Brain microvascular endothelial cell (primary cell): ENCODE data around the gene CLEC3B.

Source experiments
- DNase-seq: peaks from one replicate; pipeline ENCODE4 v3.0.0-alpha.2; 2020
- H3K27ac ChIP-seq: fragments of 250-450 bp; sonication (Bioruptor Pico); 2 replicates; pipeline ENCODE4 v1.5.1; 2020; ENCODE audit warnings: mild to moderate bottlenecking, moderate library complexity
- H3K27me3 ChIP-seq: fragments of 250-450 bp; sonication (Bioruptor Pico); replicated peaks from 2 replicates; pipeline ENCODE4 v1.5.1; 2020; ENCODE audit warnings: mild to moderate bottlenecking
- H3K36me3 ChIP-seq: fragments of 250-450 bp; sonication (Bioruptor Pico); replicated peaks from 2 replicates; pipeline ENCODE4 v1.5.1; 2020; ENCODE audit warnings: mild to moderate bottlenecking
- H3K4me3 ChIP-seq: 2 replicates; pipeline ENCODE4 v1.5.1; 2011; ENCODE audit warnings: low read depth, mild to moderate bottlenecking, control low read depth, low read length, moderate library complexity
- CTCF ChIP-seq: IDR thresholded peaks from 2 replicates; pipeline ENCODE4 v1.5.1; 2011; ENCODE audit warnings: low read depth, mild to moderate bottlenecking, moderate library complexity, low read length, control low read depth, inconsistent platforms; ENCODE audit errors: missing control alignments
- in situ Hi-C: cut with HindIII; loops from 2 replicates; pipeline ENCODE4 v1.10.0; 2017; ENCODE audit warnings: low sequenced_read_pairs, low pct_ligation_motif_present

The CLEC3B gene

GRCh38 chr3:45037720-45038455 lies 11.8 kb downstream of the CLEC3B start:
- no peak overlapping the region for H3K27ac ChIP-seq
- in situ Hi-C loops = loop anchor here (25.0 kb wide), 1 partner anchor 474 kb away; no protein-coding TSS in a partner anchor

GRCh38 chr3:45041666-45042065 lies 15.6 kb downstream of the CLEC3B start:
- no peak for TF ChIP-seq CTCF
- no peak overlapping the region for H3K4me3 ChIP-seq
- in situ Hi-C loops = loop anchor here (25.0 kb wide), 1 partner anchor 471 kb away; no protein-coding TSS in a partner anchor
- no peak overlapping the region for H3K27ac ChIP-seq
- DNase-seq = no peak
- H3K27me3 ChIP-seq = no peaks in the 10 kb centered on the region
- no peaks in the 10 kb centered on the region for H3K36me3 ChIP-seq

More at GRCh38 chr3:45037720-45038455, 11.8 kb downstream of the CLEC3B start:
- no peak overlapping the region for H3K4me3 ChIP-seq
- peak; percentile 95 for TF ChIP-seq CTCF
- no peaks in the 10 kb centered on the region for H3K36me3 ChIP-seq
- DNase-seq = peak; percentile 94
- no peaks in the 10 kb centered on the region for H3K27me3 ChIP-seq

- no peak for DNase-seq
- in situ Hi-C loops = loop anchor here (25.0 kb wide), 1 partner anchor 470 kb away; no protein-coding TSS in a partner anchor
- H3K27me3 ChIP-seq = no peaks in the 10 kb centered on the region
- H3K36me3 ChIP-seq = no peaks in the 10 kb centered on the region
- no peak for TF ChIP-seq CTCF
- no peak overlapping the region for H3K4me3 ChIP-seq
- H3K27ac ChIP-seq = no peak overlapping the region
Measured at GRCh38 chr3:45042162-45042561, 16.1 kb downstream of the CLEC3B start.

GRCh38 chr3:45043728-45044299 lies 17.7 kb downstream of the CLEC3B start:
- Histone ChIP-seq H3K27me3 (no peaks in the 10 kb centered on the region), H3K27ac (no peak overlapping the region), H3K36me3 (no peaks in the 10 kb centered on the region), H3K4me3 (no peak overlapping the region)
- in situ Hi-C loops = loop anchor here (25.0 kb wide), 1 partner anchor 468 kb away; no protein-coding TSS in a partner anchor
- TF ChIP-seq CTCF = peak; percentile 48
- DNase-seq = peak; percentile 59

GRCh38 chr3:45048244-45048643 lies 22.1 kb downstream of the CLEC3B start:
- TF ChIP-seq CTCF = no peak
- H3K27ac ChIP-seq = no peak overlapping the region

More at GRCh38 chr3:45048244-45048643, 22.1 kb downstream of the CLEC3B start:
- no peak for DNase-seq
- in situ Hi-C loops = loop anchor here (25.0 kb wide), 1 partner anchor 464 kb away; no protein-coding TSS in a partner anchor
- Histone ChIP-seq H3K36me3 (no peaks in the 10 kb centered on the region), H3K4me3 (no peak overlapping the region), H3K27me3 (no peaks in the 10 kb centered on the region)
